ENCODE measurements around the gene NTM. TPM values are rescaled to one million over a fixed set of nuclear protein-coding genes. Genes with fewer than 3 reads are reported as not detected.

NTM gene
- total and polyA plus RNA-seq, 2 of the 8 experiments (the other 6 are each of a cell fraction or from before 2014, with no cell fraction given) = 13.4 to 20.0 TPM

- TF ChIP-seq RNF2 (IDR thresholded peaks at IDR 0.05; ENCODE audit: borderline replicate concordance, low read depth, low read length, missing control alignments, poor library complexity, severe bottlenecking) (no peak), E2F6 (IDR thresholded peaks at IDR 0.05) (no peak), ASH2L (IDR thresholded peaks at IDR 0.05; ENCODE audit: low read length) (no peak), KDM1A (IDR thresholded peaks at IDR 0.05; ENCODE audit: borderline replicate concordance, low read length) (no peak), USF2 (IDR thresholded peaks at IDR 0.05; ENCODE audit: low read length) (no peak)
Measured at GRCh38 chr11:131581046-131581445, 210.6 kb downstream of the NTM start (continued).
